A673 (cell line): ENCODE results near the gene CHRNE. TPM values are rescaled to one million over a fixed set of nuclear protein-coding genes. Genes with fewer than 3 reads are reported as not detected.

Source experiments
- BruUV-seq: library from RNA; stranded (reverse); fragments of 400-500 nt; replicated peaks from 2 replicates; lab custom pipeline; 2021; lab: Mats Ljungman, UMichigan
- CTCF ChIA-PET: fragments of 300-600 bp; sonication (Branson Sonifier 250); formaldehyde crosslinking; loops from one replicate; lab custom pipeline; 2022; ENCODE audit warnings: antibody characterized with exemption; lab: Charles Lee
- POLR2A ChIA-PET: fragments of 300-600 bp; sonication (Branson Sonifier 250); formaldehyde crosslinking; loops from one replicate; lab custom pipeline; 2022; ENCODE audit warnings: antibody characterized with exemption; ENCODE audit not compliant: low non-redundant PET; lab: Charles Lee
- DNase-seq: peaks from one replicate; pipeline ENCODE4 v3.0.0-alpha.2; 2015; ENCODE audit warnings: low spot score
- H3K27ac ChIP-seq: fragments of 200-600 bp; sonication (generic); 2 replicates; pipeline ENCODE4 v1.5.1; 2016; ENCODE audit warnings: mixed run types, low read depth, mild to moderate bottlenecking, mixed read lengths, antibody characterized with exemption, low read length; ENCODE audit not compliant: poor library complexity, severe bottlenecking
- H3K27me3 ChIP-seq: fragments of 200-600 bp; sonication (generic); replicated peaks from 2 replicates; pipeline ENCODE4 v1.6.1; 2017; ENCODE audit warnings: mixed run types, low read depth, mild to moderate bottlenecking, mixed read lengths, antibody characterized with exemption, low read length; ENCODE audit not compliant: insufficient read depth, poor library complexity
- H3K36me3 ChIP-seq: fragments of 200-600 bp; sonication (generic); 2 replicates; pipeline ENCODE4 v1.6.1; 2016; ENCODE audit warnings: mixed run types, mild to moderate bottlenecking, mixed read lengths, antibody characterized with exemption, low read length; ENCODE audit not compliant: insufficient read depth, poor library complexity, severe bottlenecking
- H3K4me1 ChIP-seq: fragments of 200-600 bp; sonication (generic); 2 replicates; pipeline ENCODE4 v1.6.1; 2017; ENCODE audit warnings: mixed run types, mild to moderate bottlenecking, mixed read lengths, antibody characterized with exemption, low read length; ENCODE audit not compliant: insufficient read depth, poor library complexity, severe bottlenecking
- H3K4me3 ChIP-seq: fragments of 200-600 bp; sonication (generic); 2 replicates; pipeline ENCODE4 v1.5.1; 2016; ENCODE audit warnings: low read depth, mixed run types, mild to moderate bottlenecking, mixed read lengths, low read length; ENCODE audit not compliant: poor library complexity, severe bottlenecking
- H3K9me3 ChIP-seq: fragments of 200-600 bp; sonication (generic); 2 replicates; pipeline ENCODE4 v1.6.1; 2016; ENCODE audit warnings: mixed run types, low read depth, mild to moderate bottlenecking, mixed read lengths, antibody characterized with exemption, low read length; ENCODE audit not compliant: poor library complexity, severe bottlenecking
- CTCF ChIP-seq: fragments of 300-800, 200-600 bp; sonication (generic); conservative IDR thresholded peaks from 2 replicates; pipeline ENCODE4 v1.5.1; 2017; ENCODE audit warnings: low read depth, mild to moderate bottlenecking, antibody characterized with exemption, low read length, moderate library complexity, mixed read lengths
- EZH2 ChIP-seq: fragments of 200-600 bp; sonication (generic); IDR thresholded peaks from 2 replicates; pipeline ENCODE4 v1.6.1; 2017; ENCODE audit warnings: borderline replicate concordance, low read depth, mild to moderate bottlenecking, mixed read lengths, antibody characterized with exemption, low read length; ENCODE audit not compliant: poor library complexity, severe bottlenecking
- intact Hi-C: fragments of 100-400 bp; cut with micrococcal nuclease; formaldehyde crosslinking; loops from one replicate; pipeline ENCODE4 v1.10.0; 2022; ENCODE audit not compliant: unreplicated experiment
- total RNA-seq: library from RNA; stranded (reverse); gene quantifications from 2 replicates; pipeline ENCODE4 v1.2.3, GENCODE V29; 2021

CHRNE gene
- total RNA-seq, 1 experiment from 2014 or later: 0.21 TPM

DNA sequence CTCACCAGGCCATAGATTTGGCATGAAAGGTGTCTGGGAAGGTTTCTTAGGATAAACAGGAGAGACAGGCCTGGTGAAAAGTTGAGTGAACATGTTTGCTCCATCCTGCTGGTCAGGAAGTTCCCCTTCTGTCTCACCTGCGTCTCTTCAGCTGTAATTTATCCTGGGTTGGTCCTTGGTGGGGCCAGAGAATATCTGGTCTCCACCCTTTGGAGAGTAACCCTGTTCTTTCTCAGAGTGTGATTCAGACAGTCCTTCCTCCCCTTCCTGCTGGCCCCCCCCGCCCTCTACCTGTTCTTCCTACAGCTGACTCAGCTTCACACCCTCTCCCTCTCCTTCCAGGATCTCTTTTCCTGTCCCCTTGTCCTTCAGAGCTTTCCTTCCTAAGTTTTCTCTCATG lies 52.7 kb downstream of the CHRNE start:
- CTCF ChIA-PET: no interaction called here
- no peak for TF ChIP-seq EZH2
- TF ChIP-seq CTCF: no peak
- H3K4me1 ChIP-seq: peaks cover 8% of the 10 kb centered on the region
- H3K36me3 ChIP-seq: no peaks in the 10 kb centered on the region
- no peak overlapping the region for H3K27ac ChIP-seq
- POLR2A ChIA-PET: no interaction called here
- no TSS peak for BruUV-seq
- no peak overlapping the region for H3K4me3 ChIP-seq
- intact Hi-C loops: no loop called here
- H3K9me3 ChIP-seq: no peaks in the 10 kb centered on the region
- no peaks in the 10 kb centered on the region for H3K27me3 ChIP-seq
- DNase-seq: no peak

GRCh38 chr17:4849011-4849536 lies 53.8 kb downstream of the CHRNE start:
- no TSS peak for BruUV-seq
- no peak for TF ChIP-seq EZH2
- TF ChIP-seq CTCF: no peak
- Histone ChIP-seq H3K27me3 (no peaks in the 10 kb centered on the region), H3K4me3 (no peak overlapping the region), H3K4me1 (peaks cover 8% of the 10 kb centered on the region), H3K9me3 (no peaks in the 10 kb centered on the region), H3K27ac (no peak overlapping the region), H3K36me3 (no peaks in the 10 kb centered on the region)
- intact Hi-C loops: no loop called here
- POLR2A ChIA-PET: no interaction called here
- no peak for DNase-seq
- CTCF ChIA-PET: no interaction called here

Other genes starting within 250 kb of the CHRNE start
- 142 and 161 TPM in 2 replicates for gene PELP1, start 199.0 kb downstream of the CHRNE start, total RNA-seq
- 82.2 and 100 TPM in 2 replicates for gene ARRB2, start 192.5 kb downstream of the CHRNE start, total RNA-seq
- 13.7 and 22.5 TPM in 2 replicates for gene MED11, start 171.7 kb downstream of the CHRNE start, total RNA-seq
- 0.17 and 0.37 TPM in 2 replicates for gene ZMYND15, start 163.3 kb downstream of the CHRNE start, total RNA-seq
- gene CXCL16, start 163.2 kb downstream of the CHRNE start, total RNA-seq: 4.0 and 6.0 TPM in 2 replicates
- gene TM4SF5, start 131.2 kb downstream of the CHRNE start, total RNA-seq: not detected in 2 replicates
- gene VMO1, start 116.7 kb downstream of the CHRNE start, total RNA-seq: 28.6 and 39.7 TPM in 2 replicates
- gene GLTPD2, start 114.1 kb downstream of the CHRNE start, total RNA-seq: not detected in 2 replicates
- gene PSMB6, start 106.9 kb downstream of the CHRNE start, total RNA-seq: 332 and 371 TPM in 2 replicates
- gene PLD2, start 95.9 kb downstream of the CHRNE start, total RNA-seq: 20.1 and 31.7 TPM in 2 replicates
- gene MINK1, start 69.8 kb downstream of the CHRNE start, total RNA-seq: 67.7 and 72.1 TPM in 2 replicates
- gene C17orf107, start 3.6 kb downstream of the CHRNE start, total RNA-seq: 2.7 and 4.8 TPM in 2 replicates
- not detected in 2 replicates for gene GP1BA, start 29.2 kb upstream of the CHRNE start, total RNA-seq
- gene SLC25A11, start 36.9 kb upstream of the CHRNE start, total RNA-seq: 113 and 129 TPM in 2 replicates
- gene RNF167, start 37.2 kb upstream of the CHRNE start, total RNA-seq: 77.3 and 78.8 TPM in 2 replicates
- gene PFN1, start 45.4 kb upstream of the CHRNE start, total RNA-seq: 1,021 and 1,026 TPM in 2 replicates
- 12.3 and 16.6 TPM in 2 replicates for gene ENO3, start 48.0 kb upstream of the CHRNE start, total RNA-seq
- gene SPAG7, start 64.7 kb upstream of the CHRNE start, total RNA-seq: 74.8 and 88.9 TPM in 2 replicates
- gene CAMTA2, start 84.6 kb upstream of the CHRNE start, total RNA-seq: 16.3 and 24.8 TPM in 2 replicates
- gene INCA1, start 94.4 kb upstream of the CHRNE start, total RNA-seq: 0.62 and 0.72 TPM in 2 replicates
- gene KIF1C, start 94.9 kb upstream of the CHRNE start, total RNA-seq: 92.6 and 95.9 TPM in 2 replicates
- gene SLC52A1, start 132.3 kb upstream of the CHRNE start, total RNA-seq: not detected in 2 replicates
- gene ZFP3, start 175.4 kb upstream of the CHRNE start, total RNA-seq: 8.4 and 8.9 TPM in 2 replicates
- 28.1 and 31.6 TPM in 2 replicates for gene ZNF232, start 208.8 kb upstream of the CHRNE start, total RNA-seq
- 0.07 and 0.24 TPM in 2 replicates for gene USP6, start 212.9 kb upstream of the CHRNE start, total RNA-seq